Lung (tissue), 12 donors: ENCODE data around the gene DYNLL1. TPM values are rescaled to one million over a fixed set of nuclear protein-coding genes. Genes with fewer than 3 reads are reported as not detected.

ENCODE experiments used
- ATAC-seq: fragments of 200-7000 bp; cut with Tn5 transposase; one replicate; pipeline ENCODE4 v1.9.1; 2020; ENCODE audit warnings: moderate number of reproducible peaks; ENCODE audit not compliant: insufficient read depth, low FRiP score
- DNase-seq, 3 donors: peaks; one replicate each; pipeline ENCODE4 v3.0.0-alpha.2; 2013 to 2017
- H3K27ac ChIP-seq, 2 donors: one replicate each; pipeline ENCODE4 v1.5.1; 2013; ENCODE audit warnings: mild to moderate bottlenecking in 2 of 2, moderate library complexity in 2 of 2, control low read depth in 1 of 2, inconsistent platforms in 1 of 2, low read depth in 1 of 2, low read length in 1 of 2
- H3K27me3 ChIP-seq, 3 donors: one replicate each; pipeline ENCODE4 v1.5.1; 2013; ENCODE audit warnings: low read length in 2 of 3; ENCODE audit not compliant: control insufficient read depth in 3 of 3, insufficient read depth in 3 of 3
- H3K36me3 ChIP-seq, 4 donors: one replicate each; pipeline ENCODE4 v1.5.1; 2013; ENCODE audit warnings: low read length in 4 of 4, mild to moderate bottlenecking in 1 of 4, moderate library complexity in 1 of 4; ENCODE audit not compliant: control insufficient read depth in 4 of 4, insufficient read depth in 4 of 4
- H3K4me1 ChIP-seq, 5 donors: one replicate each; pipeline ENCODE4 v1.5.1; 2013; ENCODE audit warnings: low read length in 5 of 5, mild to moderate bottlenecking in 2 of 5, moderate library complexity in 1 of 5; ENCODE audit not compliant: control insufficient read depth in 5 of 5, insufficient read depth in 5 of 5
- H3K4me3 ChIP-seq: one replicate; pipeline ENCODE4 v1.5.1; 2013; ENCODE audit warnings: mild to moderate bottlenecking, control low read depth, moderate library complexity
- H3K9ac ChIP-seq, 2 donors: one replicate each; pipeline ENCODE4 v1.5.1; 2013; ENCODE audit warnings: low read length in 2 of 2, control low read depth in 1 of 2; ENCODE audit not compliant: insufficient read depth in 1 of 2
- H3K9me3 ChIP-seq, 4 donors: one replicate each; pipeline ENCODE4 v1.5.1; 2013; ENCODE audit warnings: low read length in 3 of 4, mild to moderate bottlenecking in 1 of 4, moderate library complexity in 1 of 4; ENCODE audit not compliant: control insufficient read depth in 4 of 4, insufficient read depth in 3 of 4
- WGBS, 2 donors: extraction: QIAGEN DNeasy Blood & Tissue Kit; methylation state at CpG; one replicate each; pipeline ENCODE4 v1.1.7; 2013; 5-methylcytosine and 5-hydroxymethylcytosine counted together
- polyA plus RNA-seq, 2 donors: library from polyadenylated mRNA; stranded (reverse); fragments of 200-250 nt; gene quantifications; one replicate each; pipeline ENCODE4 v1.2.1, GENCODE V29; 2013
- total RNA-seq, 2 donors: library from RNA; depleted of rRNA in 1 of 2; stranded (reverse); fragments of >200 nt in 1 of 2; gene quantifications; one replicate each; pipeline ENCODE4 v1.2.1, GENCODE V29; 2014 to 2021
- TF ChIP-seq, protein P1 (sequence below): IDR thresholded peaks from 2 replicates; pipeline ENCODE4 v1.5.1; 2012; ENCODE audit warnings: mild to moderate bottlenecking; ENCODE audit errors: control extremely low read depth, extremely low read depth
- donor health status: control.
- donor health status: control.
- donor health status: Bipolar disorder and iron deficiency.
- donor health status: healthy.
- donor health status: DM: yes; HTN: yes; CAD: no.

Gene DYNLL1
- total and polyA plus RNA-seq, 4 donors = 210 to 360 (median 318) TPM

DNA sequence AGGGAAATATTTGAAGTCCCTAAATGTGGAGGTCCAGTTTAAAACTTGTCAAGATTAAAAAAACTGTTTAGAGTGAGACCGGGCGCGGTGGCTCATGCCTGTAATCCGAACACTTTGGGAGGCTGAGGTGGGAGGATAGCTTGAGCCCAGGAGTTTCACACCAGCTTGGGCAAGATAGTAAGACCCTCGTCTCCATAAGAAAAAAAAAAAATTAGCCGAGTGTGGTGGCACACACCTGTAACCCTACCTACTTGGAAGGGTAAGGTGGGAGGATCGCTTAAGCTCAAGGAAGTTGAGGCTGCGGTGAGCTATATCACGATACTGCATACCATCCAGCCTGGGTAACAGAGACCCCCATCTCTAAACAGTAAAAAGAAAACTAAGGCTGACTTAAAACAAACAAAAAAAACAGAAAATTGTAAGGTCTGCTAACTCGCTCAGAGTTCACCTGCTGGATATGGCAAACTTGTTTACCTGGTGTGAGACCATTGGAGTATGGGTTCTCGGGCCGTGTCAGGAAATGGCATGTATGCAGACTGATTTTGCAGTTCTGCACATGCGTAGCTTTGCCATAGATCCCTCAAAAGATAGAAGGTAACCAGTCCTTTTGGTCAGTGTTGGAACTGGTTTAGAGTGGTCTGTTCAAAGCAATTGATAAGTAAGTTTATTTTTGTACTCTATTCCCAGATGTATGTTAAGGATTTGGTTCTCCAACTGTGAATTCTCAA, 40.3 kb downstream of the DYNLL1 start:
- TF ChIP-seq, protein P1, sequence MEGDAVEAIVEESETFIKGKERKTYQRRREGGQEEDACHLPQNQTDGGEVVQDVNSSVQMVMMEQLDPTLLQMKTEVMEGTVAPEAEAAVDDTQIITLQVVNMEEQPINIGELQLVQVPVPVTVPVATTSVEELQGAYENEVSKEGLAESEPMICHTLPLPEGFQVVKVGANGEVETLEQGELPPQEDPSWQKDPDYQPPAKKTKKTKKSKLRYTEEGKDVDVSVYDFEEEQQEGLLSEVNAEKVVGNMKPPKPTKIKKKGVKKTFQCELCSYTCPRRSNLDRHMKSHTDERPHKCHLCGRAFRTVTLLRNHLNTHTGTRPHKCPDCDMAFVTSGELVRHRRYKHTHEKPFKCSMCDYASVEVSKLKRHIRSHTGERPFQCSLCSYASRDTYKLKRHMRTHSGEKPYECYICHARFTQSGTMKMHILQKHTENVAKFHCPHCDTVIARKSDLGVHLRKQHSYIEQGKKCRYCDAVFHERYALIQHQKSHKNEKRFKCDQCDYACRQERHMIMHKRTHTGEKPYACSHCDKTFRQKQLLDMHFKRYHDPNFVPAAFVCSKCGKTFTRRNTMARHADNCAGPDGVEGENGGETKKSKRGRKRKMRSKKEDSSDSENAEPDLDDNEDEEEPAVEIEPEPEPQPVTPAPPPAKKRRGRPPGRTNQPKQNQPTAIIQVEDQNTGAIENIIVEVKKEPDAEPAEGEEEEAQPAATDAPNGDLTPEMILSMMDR = no peak
- H3K9ac ChIP-seq = peak overlapping the region in 1 of 2 donors; percentile 91
- no peaks in the 10 kb centered on the region for H3K9me3 ChIP-seq
- no peak for ATAC-seq
- peak overlapping the region; percentile 32 for H3K4me3 ChIP-seq
- no peaks in the 10 kb centered on the region for H3K27me3 ChIP-seq
- WGBS, 2 donors = 40 to 52% methylated on average over 13 of the region's 13 CpGs
- no peak for DNase-seq
- peaks cover 15 to 41% (median 23%) of the 10 kb centered on the region in 5 donors for H3K4me1 ChIP-seq
- peaks cover 0 to 14% (median 0%) of the 10 kb centered on the region in 4 donors for H3K36me3 ChIP-seq
- H3K27ac ChIP-seq = peak overlapping the region; percentile 47 to 97

DNA sequence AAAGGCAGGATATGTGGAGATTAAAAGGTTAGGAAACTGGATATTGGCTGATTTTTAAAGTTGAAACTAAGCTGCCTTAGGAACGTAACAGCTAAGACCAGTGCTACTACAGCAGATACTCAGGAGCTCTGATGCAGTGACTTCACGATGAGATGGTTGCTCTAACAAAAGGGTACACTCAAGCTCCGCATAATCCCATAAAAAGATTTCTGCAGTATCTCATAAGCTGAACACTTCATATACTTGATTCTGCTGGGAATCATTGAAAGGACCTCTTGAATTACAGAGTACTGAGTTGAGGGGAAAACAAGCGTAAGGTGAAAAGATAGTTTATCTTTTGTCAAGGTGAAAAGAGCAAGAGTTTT, 41.9 kb downstream of the DYNLL1 start:
- H3K4me1 ChIP-seq = peaks cover 15 to 44% (median 23%) of the 10 kb centered on the region in 5 donors
- no peak overlapping the region for H3K9ac ChIP-seq
- H3K27ac ChIP-seq = peak overlapping the region; percentile 32 to 89
- no peak overlapping the region for H3K4me3 ChIP-seq
- peaks cover 0 to 19% (median 2%) of the 10 kb centered on the region in 4 donors for H3K36me3 ChIP-seq
- DNase-seq = no peak
- no peaks in the 10 kb centered on the region for H3K9me3 ChIP-seq
- WGBS, 2 donors = 35 to 58% methylated on average over 4 of the region's 4 CpGs
- H3K27me3 ChIP-seq = no peaks in the 10 kb centered on the region
- TF ChIP-seq, protein P1 = no peak
- ATAC-seq = no peak

DNA sequence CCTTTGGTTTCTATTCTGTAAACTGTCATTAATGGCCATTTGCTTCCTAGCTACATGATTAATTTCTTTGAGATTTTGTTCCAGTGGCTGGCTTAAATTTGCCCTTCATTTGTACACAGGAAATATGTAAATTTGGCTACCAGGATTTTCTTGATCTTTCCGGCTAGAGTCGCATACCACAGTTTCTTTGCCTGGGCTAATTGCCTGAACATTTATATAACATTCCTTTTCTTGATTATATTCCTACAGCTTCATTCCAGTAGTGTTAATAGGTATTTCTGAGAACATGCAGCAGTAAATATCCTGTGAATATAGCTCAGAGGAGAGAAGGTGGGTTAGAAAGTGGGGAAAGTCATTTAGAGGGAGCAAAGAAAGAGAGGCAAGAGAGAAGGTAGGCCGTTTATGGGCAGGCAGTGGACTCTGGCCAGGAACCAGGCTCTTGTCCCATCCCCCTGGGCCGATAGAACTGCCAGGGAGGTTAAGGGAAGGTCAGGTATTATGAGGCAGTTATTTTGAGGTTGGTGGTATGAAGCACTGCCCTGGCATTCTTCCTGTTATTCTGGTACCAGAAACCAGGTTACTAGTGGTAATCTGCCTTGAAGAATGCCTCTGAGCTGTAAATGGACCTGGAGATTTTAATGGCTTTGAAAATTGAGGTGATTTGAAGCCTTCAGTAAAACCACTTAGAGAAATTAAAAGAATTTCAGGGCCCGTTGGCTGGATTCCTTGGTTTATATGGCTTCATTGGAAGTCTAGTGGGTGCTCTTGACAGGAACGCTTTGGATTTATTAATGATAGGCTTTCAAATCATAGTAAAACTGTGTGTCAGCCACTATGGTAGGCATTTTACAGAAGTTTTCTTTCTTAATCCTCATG, 42.6 kb downstream of the DYNLL1 start:
- Histone ChIP-seq H3K9me3 (no peaks in the 10 kb centered on the region), H3K36me3 (peaks cover 0 to 19% (median 4%) of the 10 kb centered on the region in 4 donors), H3K4me3 (no peak overlapping the region), H3K27ac (peak overlapping the region; percentile 72 to 89), H3K9ac (no peak overlapping the region), H3K4me1 (peaks cover 15 to 48% (median 23%) of the 10 kb centered on the region in 5 donors), H3K27me3 (no peaks in the 10 kb centered on the region)
- TF ChIP-seq, protein P1 = no peak
- DNase-seq (peak in 1 of 3 donors; percentile 32), ATAC-seq (no peak)
- WGBS, 2 donors = 13 to 16% methylated on average over 6 of the region's 6 CpGs
